ENCODE results near the gene AKT1S1. TPM values are rescaled to one million over a fixed set of nuclear protein-coding genes. Genes with fewer than 3 reads are reported as not detected.
A peak's percentile ranks its signal among the peaks of the same experiment; 100 is the strongest.

The AKT1S1 gene
- total RNA-seq, 1 donor from 2014 or later = 116 TPM

GRCh38 chr19:49849433-49850220 is 27.5 kb downstream of the AKT1S1 start:
- no peaks in the 10 kb centered on the region for H3K36me3 ChIP-seq (ENCODE audit: insufficient read depth, low read length)
- H4K20me1 ChIP-seq (ENCODE audit: insufficient read depth, low read length) = peaks cover 45% of the 10 kb centered on the region
- H2AFZ ChIP-seq (ENCODE audit: low read depth, low read length) = no peak overlapping the region
- peaks cover 24% of the 10 kb centered on the region for H3K4me1 Mint-ChIP-seq (ENCODE audit: low read depth, unreplicated experiment)
- TF ChIP-seq, protein P1, sequence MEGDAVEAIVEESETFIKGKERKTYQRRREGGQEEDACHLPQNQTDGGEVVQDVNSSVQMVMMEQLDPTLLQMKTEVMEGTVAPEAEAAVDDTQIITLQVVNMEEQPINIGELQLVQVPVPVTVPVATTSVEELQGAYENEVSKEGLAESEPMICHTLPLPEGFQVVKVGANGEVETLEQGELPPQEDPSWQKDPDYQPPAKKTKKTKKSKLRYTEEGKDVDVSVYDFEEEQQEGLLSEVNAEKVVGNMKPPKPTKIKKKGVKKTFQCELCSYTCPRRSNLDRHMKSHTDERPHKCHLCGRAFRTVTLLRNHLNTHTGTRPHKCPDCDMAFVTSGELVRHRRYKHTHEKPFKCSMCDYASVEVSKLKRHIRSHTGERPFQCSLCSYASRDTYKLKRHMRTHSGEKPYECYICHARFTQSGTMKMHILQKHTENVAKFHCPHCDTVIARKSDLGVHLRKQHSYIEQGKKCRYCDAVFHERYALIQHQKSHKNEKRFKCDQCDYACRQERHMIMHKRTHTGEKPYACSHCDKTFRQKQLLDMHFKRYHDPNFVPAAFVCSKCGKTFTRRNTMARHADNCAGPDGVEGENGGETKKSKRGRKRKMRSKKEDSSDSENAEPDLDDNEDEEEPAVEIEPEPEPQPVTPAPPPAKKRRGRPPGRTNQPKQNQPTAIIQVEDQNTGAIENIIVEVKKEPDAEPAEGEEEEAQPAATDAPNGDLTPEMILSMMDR (IDR thresholded peaks at IDR 0.05; ENCODE audit: insufficient read depth, low read depth, low read length) = no peak
- TF ChIP-seq EZH2 (IDR thresholded peaks at IDR 0.05; ENCODE audit: insufficient read depth, low read length) = no peak
- peaks cover 28% of the 10 kb centered on the region for H3K4me1 ChIP-seq (ENCODE audit: insufficient read depth, low read length)
- peaks cover 17% of the 10 kb centered on the region for H3K36me3 Mint-ChIP-seq (ENCODE audit: low read depth, unreplicated experiment)
- H3K9ac ChIP-seq (ENCODE audit: low read length) = peak overlapping the region; percentile 99
- H3K4me3 Mint-ChIP-seq (ENCODE audit: unreplicated experiment) = peak overlapping the region; percentile 83
- no peak for FAIRE-seq
- no peaks in the 10 kb centered on the region for H3K27me3 ChIP-seq (ENCODE audit: insufficient read depth, low read length)
- peaks cover 39% of the 10 kb centered on the region for H3K79me2 ChIP-seq (ENCODE audit: insufficient read depth, low read length)
- no peak overlapping the region for H3K27ac ChIP-seq (ENCODE audit: low read depth, low read length)
- H3K4me2 ChIP-seq (ENCODE audit: low read length) = peak overlapping the region; percentile 93
- H3K4me3 ChIP-seq (ENCODE audit: insufficient read depth, low read depth, low read length) = peak overlapping the region; percentile 75
- H3K9me3 ChIP-seq (ENCODE audit: insufficient read depth, low read depth, low read length) = no peaks in the 10 kb centered on the region
- no peak for DNase-seq (ENCODE audit: low read depth)
- H3K27me3 Mint-ChIP-seq (ENCODE audit: low read depth, unreplicated experiment) = no peaks in the 10 kb centered on the region
- peaks cover 13% of the 10 kb centered on the region for H3K9me3 Mint-ChIP-seq (ENCODE audit: unreplicated experiment)
- peak overlapping the region; percentile 29 for H3K27ac Mint-ChIP-seq (ENCODE audit: unreplicated experiment)

DNA sequence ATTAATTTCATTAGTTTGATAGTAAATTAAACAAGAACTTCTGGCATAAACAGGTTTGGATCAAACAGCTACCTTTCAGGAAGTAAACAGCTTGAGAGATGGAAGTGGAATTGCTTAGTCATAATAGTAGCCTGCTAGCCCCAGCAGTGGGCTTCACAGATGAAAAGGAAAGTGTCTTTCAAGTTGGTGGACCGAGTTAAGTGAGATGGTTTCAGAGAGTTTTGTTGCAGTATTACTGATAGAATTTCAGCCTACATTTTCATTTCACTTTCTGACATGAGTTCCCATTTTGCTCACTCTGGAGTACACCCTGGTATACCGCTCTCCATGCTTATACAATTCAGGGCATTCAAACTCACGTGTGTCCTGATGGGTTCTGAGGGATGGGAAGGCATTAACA is 28.2 kb downstream of the AKT1S1 start:
- TF ChIP-seq, protein P1 (IDR thresholded peaks at IDR 0.05; ENCODE audit: insufficient read depth, low read depth, low read length) = no peak
- no peak for TF ChIP-seq EZH2 (IDR thresholded peaks at IDR 0.05; ENCODE audit: insufficient read depth, low read length)
- Histone ChIP-seq H2AFZ (ENCODE audit: low read depth, low read length) (no peak overlapping the region), H3K4me2 (ENCODE audit: low read length) (no peak overlapping the region), H4K20me1 (ENCODE audit: insufficient read depth, low read length) (peaks cover 39% of the 10 kb centered on the region), H3K79me2 (ENCODE audit: insufficient read depth, low read length) (peaks cover 32% of the 10 kb centered on the region), H3K4me1 (ENCODE audit: insufficient read depth, low read length) (peaks cover 27% of the 10 kb centered on the region), H3K27me3 (ENCODE audit: insufficient read depth, low read length) (no peaks in the 10 kb centered on the region), H3K9ac (ENCODE audit: low read length) (no peak overlapping the region), H3K9me3 (ENCODE audit: insufficient read depth, low read depth, low read length) (no peaks in the 10 kb centered on the region), H3K27ac (ENCODE audit: low read depth, low read length) (no peak overlapping the region), H3K4me3 (ENCODE audit: insufficient read depth, low read depth, low read length) (no peak overlapping the region), H3K36me3 (ENCODE audit: insufficient read depth, low read length) (no peaks in the 10 kb centered on the region)
- Mint-ChIP-seq H3K27me3 (ENCODE audit: low read depth, unreplicated experiment) (no peaks in the 10 kb centered on the region), H3K4me3 (ENCODE audit: unreplicated experiment) (peak overlapping the region; percentile 67), H3K36me3 (ENCODE audit: low read depth, unreplicated experiment) (peaks cover 17% of the 10 kb centered on the region), H3K9me3 (ENCODE audit: unreplicated experiment) (peaks cover 13% of the 10 kb centered on the region), H3K27ac (ENCODE audit: unreplicated experiment) (peak overlapping the region; percentile 1), H3K4me1 (ENCODE audit: low read depth, unreplicated experiment) (peaks cover 24% of the 10 kb centered on the region)
- FAIRE-seq (no peak), DNase-seq (ENCODE audit: low read depth) (no peak)
